Measurements from ENCODE around the gene NETO2.
"Not testable (repeated sequence)": the region's sequence is repeated elsewhere in the genome, so short reads cannot be mapped to it uniquely, and the experiment has no call there.

The NETO2 gene

DNA sequence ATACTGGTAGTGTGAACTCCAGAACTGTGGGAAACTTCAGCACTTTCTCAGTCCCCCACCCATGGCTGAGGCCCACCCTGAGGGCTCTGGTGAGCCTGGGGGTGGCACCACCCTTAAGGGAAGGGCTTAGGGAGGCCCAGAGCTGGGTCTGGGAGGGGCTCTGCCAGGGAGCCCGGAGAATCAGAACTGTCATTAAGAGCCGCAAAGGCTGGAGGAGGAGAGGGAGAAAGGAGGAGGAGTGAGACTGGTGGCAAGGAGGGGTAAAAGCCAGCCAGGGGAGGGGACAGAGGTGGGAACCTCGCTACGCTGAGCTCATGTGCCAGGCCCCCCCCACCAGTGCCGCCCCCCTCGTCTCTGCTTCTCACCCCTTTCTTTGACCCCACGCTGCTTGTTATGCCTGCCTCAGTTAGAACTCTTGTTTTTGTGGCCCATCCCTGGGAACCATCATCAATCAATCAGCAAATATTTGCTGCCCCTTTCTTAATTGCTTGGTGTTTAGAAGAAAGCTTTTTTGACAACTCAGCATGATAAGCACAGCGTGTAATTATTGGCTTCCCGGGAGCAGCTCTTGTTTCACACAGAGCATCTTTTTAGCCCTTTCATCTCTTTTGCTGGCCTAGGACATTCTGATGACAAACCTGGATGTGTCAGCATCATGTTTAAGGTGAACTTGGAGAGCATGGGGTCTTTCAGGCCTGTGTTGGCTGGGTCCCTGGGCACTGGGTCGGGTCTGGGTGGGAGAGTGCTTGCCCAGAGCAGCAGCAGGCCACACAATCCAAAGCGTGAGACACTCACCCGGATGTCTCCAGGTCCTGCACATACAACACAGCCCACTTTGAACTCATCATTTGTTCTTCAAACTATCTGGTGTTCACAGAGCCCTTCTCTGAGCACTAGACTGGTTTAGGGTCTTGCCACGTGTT lies 77.7 kb downstream of the NETO2 start:
- Mint-ChIP-seq H3K4me3 (no peak overlapping the region), H3K27me3 (no peaks in the 10 kb centered on the region), H3K9me3 (no peaks in the 10 kb centered on the region), H3K4me1 (peaks cover 20% of the 10 kb centered on the region), H3K27ac (no peak overlapping the region), H3K36me3 (no peaks in the 10 kb centered on the region)
- CTCF ChIA-PET = no interaction called here
- DNase-seq = no peak

DNA sequence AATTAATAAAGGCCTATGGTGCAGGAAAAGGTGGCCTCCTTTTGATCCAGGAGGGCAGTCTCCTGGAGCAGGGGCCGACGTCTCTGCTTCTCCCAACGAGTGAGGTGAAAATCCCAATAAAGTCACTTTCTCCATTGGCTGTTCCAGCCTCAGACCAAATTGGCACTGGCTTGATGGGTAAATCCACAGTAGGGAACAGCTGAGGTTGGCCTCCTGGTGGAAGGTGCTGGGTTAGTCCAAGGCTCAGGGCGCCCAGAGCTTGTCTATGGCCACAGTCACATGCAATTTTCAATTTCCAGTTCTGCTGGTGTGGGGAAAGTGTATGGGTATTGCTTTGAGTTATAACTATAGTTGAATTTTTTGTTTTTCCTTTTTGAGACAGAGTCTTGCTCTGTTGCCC lies 79.0 kb downstream of the NETO2 start:
- no peak overlapping the region for H3K27ac Mint-ChIP-seq
- no peaks in the 10 kb centered on the region for H3K9me3 Mint-ChIP-seq
- H3K36me3 Mint-ChIP-seq = no peaks in the 10 kb centered on the region
- peaks cover 15% of the 10 kb centered on the region for H3K4me1 Mint-ChIP-seq
- H3K4me3 Mint-ChIP-seq = no peak overlapping the region
- H3K27me3 Mint-ChIP-seq = no peaks in the 10 kb centered on the region
- CTCF ChIA-PET = no interaction called here
- no peak for DNase-seq

DNA sequence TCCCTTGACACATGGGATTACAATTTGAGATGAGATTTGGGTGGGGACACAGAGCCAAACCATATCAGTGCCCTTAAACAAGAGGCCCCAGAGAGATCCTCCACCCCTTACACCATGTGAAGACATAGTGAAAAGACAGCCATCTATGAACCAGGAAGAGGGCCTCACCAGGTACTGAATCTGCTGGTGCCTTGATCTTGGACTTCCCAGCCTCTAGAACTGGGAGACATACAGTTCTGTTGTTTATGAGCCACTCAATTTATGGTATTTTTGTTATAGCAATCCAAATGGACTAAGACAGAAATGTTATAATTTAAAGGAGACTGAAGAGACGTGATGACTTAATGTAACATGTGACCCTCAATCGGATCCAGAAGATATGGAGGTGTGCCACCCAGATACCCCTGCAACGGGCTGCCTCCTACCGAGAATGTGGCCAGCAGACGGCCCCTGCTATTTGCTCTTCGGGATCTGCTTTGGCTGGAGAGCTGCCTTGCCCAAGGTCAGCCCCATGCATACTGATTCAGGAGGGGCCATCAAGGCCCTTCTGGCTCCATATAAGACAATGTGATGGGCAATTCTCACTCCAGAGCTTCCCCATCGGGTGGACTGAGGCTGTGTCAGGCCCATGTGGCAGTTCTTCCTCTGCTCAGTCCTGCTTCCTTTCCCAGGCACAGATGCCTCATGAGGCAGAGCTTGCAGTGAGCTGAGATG lies 80.6 kb downstream of the NETO2 start:
- H3K36me3 Mint-ChIP-seq = no peaks in the 10 kb centered on the region
- no peak for DNase-seq
- H3K27ac Mint-ChIP-seq = no peak overlapping the region
- H3K4me3 Mint-ChIP-seq = no peak overlapping the region
- H3K4me1 Mint-ChIP-seq = peaks cover under 1% of the 10 kb centered on the region
- no peaks in the 10 kb centered on the region for H3K9me3 Mint-ChIP-seq
- no peaks in the 10 kb centered on the region for H3K27me3 Mint-ChIP-seq
- CTCF ChIA-PET = no interaction called here

DNA sequence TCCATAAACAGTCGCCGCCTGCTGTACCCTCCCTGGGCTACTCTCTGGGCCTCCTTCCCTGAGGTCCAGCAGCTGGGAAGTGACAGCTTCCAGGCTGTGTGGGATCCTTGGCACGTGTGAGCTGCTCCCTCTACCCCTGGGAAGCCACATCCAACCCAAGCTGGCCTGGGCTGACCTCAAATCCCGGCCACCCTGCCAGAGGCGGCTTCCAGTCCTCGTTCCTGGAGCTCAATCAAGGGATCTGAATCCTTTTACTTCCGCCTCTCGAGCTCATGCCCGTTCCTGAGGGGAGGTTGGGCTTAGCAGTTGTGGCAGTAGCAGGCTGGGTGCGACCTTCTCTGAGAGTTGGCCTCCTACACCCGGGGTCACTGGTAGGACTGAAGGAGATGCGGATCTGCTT lies 82.5 kb downstream of the NETO2 start:
- H3K9me3 Mint-ChIP-seq = no peaks in the 10 kb centered on the region
- DNase-seq = no peak
- no peaks in the 10 kb centered on the region for H3K27me3 Mint-ChIP-seq

DNA sequence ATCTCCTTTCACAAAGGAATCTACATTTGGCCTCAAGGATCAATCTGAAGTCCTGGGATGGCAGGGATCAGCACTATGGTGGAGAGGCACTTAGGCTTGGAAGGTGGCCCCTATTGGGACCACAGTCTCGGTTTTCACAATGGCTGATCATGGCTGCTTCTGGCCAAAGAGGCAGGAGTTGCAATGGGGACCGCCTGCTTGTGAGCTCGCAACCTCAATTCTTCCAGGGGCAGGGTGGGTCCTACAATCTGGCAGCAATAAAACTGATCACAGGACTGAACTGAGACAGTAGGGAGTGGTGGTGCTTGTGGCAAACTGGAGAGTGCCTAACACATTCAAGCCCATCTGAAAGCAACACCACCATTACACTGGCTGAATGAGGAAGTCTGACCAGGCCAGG lies 83.1 kb downstream of the NETO2 start:
- no peaks in the 10 kb centered on the region for H3K4me1 Mint-ChIP-seq
- no peak overlapping the region for H3K27ac Mint-ChIP-seq
- no peak for DNase-seq
- no peaks in the 10 kb centered on the region for H3K27me3 Mint-ChIP-seq
- no peaks in the 10 kb centered on the region for H3K9me3 Mint-ChIP-seq
- H3K36me3 Mint-ChIP-seq = no peaks in the 10 kb centered on the region
- CTCF ChIA-PET = no interaction called here
- H3K4me3 Mint-ChIP-seq = no peak overlapping the region

More for the DNA sequence above, 82.5 kb downstream of the NETO2 start:
- H3K4me3 Mint-ChIP-seq = no peak overlapping the region
- no peaks in the 10 kb centered on the region for H3K4me1 Mint-ChIP-seq
- H3K36me3 Mint-ChIP-seq = no peaks in the 10 kb centered on the region
- H3K27ac Mint-ChIP-seq = no peak overlapping the region
- CTCF ChIA-PET = no interaction called here

DNA sequence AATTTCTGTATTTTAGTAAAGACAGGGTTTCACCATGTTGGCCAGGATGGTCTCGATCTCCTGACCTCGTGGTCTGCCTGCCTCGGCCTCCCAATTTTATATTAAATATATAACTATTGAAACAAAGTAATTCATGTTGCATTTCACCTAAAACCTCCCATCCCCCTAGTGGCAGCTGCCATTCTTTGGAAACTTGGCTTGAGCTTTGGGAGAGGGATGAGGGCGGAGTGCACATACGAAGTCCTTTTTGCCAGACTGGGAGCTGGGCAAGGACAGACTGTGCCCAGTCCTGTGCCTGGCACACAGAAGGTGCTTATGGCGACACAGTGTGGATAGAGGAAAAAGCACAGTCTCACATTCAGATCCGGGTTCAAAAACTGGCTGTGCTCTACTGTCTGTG lies 83.8 kb downstream of the NETO2 start:
- H3K4me1 Mint-ChIP-seq = no peaks in the 10 kb centered on the region
- no peaks in the 10 kb centered on the region for H3K9me3 Mint-ChIP-seq
- no peaks in the 10 kb centered on the region for H3K27me3 Mint-ChIP-seq
- no peak for DNase-seq
- H3K27ac Mint-ChIP-seq = no peak overlapping the region
- no peak overlapping the region for H3K4me3 Mint-ChIP-seq
- no peaks in the 10 kb centered on the region for H3K36me3 Mint-ChIP-seq
- CTCF ChIA-PET = no interaction called here

DNA sequence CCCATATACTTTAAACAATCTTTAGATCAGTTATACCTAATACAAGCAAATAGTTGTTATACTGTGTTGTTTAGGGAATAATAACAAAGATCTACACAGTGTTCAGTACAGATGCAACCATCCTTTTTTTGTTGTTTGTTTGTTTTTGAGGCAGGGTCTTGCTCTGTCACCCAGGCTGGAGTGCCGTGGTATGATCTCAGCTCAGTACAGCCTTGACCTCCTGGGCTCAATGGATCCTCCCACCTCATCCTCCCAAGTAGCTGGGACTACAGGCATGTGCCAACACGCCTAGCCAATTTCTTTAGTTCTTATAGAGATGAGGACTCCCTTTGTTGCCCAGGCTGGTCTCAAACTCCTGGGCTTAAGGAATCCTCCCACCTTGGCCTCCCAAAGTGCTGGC lies 84.6 kb downstream of the NETO2 start:
- not testable (repeated sequence) for H3K4me3 Mint-ChIP-seq, H3K27ac Mint-ChIP-seq, H3K4me1 Mint-ChIP-seq, H3K27me3 Mint-ChIP-seq, DNase-seq, H3K36me3 Mint-ChIP-seq, H3K9me3 Mint-ChIP-seq
- CTCF ChIA-PET = interaction anchor here (0.8 kb wide), 1 partner anchor 11 kb away, joined by 4 read pairs; no protein-coding TSS in a partner anchor

DNA sequence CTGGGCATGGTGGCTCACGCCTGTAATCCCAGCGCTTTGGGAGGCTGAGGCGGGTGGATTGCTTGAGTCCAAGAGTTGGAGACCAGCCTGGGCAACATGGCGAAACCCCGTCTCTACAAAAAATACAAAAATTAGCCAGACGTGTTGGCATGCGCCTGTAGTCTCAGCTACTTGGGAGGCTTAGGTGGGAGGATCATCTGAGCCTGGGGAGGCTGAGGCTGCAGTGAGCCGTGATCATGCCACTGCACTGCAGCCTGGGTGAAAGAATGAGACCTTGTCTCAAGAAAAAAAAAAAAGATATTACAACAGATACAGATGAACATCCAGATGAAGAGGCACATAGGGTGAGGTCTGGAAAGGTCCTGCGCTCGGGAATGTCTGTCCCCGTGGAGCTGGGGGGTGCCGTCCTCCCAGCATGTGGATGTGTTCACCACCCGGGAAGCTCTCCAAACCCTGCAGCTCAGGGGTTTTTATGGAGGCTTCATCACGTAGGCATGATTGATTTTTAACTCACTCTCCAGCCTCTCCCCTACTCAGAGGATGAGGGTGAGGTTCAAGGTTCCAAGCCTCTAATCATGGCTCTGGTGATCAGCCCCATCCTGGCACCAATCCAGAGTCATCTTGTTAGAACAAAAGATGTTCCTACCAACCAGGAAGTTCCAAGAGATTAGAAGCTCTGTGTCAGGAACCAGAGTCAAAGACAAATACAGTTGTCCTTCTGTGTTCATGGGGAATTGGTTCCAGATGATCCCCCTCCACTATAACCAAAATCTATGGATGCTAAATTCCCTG lies 85.3 kb downstream of the NETO2 start:
- no peaks in the 10 kb centered on the region for H3K9me3 Mint-ChIP-seq
- no peaks in the 10 kb centered on the region for H3K27me3 Mint-ChIP-seq
- H3K36me3 Mint-ChIP-seq = no peaks in the 10 kb centered on the region
- no peak overlapping the region for H3K27ac Mint-ChIP-seq
- CTCF ChIA-PET = interaction anchor here (0.8 kb wide), 1 partner anchor 11 kb away, joined by 4 read pairs; no protein-coding TSS in a partner anchor
- H3K4me1 Mint-ChIP-seq = no peaks in the 10 kb centered on the region
- H3K4me3 Mint-ChIP-seq = no peak overlapping the region
- DNase-seq = no peak

DNA sequence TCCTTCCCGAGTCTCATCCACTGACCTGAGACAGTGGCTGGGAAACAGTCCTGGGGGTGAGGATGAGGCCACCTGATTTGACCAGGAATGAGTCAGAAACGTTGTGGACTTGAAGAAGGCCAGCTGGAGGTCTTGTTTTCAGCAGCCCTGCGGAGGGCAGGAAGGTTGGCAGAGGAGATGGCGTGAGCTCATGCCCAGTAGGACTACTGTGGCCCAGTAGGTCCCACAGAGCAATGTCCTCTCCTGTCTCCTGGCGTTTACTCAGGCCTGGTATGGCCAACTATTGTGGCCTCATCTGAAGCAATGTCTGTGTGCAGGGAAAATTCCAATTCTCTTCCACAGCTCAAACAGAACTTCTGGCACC lies 86.1 kb downstream of the NETO2 start:
- CTCF ChIA-PET = no interaction called here
- Mint-ChIP-seq H3K9me3 (no peaks in the 10 kb centered on the region), H3K27ac (no peak overlapping the region), H3K4me1 (no peaks in the 10 kb centered on the region), H3K36me3 (no peaks in the 10 kb centered on the region), H3K4me3 (no peak overlapping the region), H3K27me3 (no peaks in the 10 kb centered on the region)
- DNase-seq = no peak

DNA sequence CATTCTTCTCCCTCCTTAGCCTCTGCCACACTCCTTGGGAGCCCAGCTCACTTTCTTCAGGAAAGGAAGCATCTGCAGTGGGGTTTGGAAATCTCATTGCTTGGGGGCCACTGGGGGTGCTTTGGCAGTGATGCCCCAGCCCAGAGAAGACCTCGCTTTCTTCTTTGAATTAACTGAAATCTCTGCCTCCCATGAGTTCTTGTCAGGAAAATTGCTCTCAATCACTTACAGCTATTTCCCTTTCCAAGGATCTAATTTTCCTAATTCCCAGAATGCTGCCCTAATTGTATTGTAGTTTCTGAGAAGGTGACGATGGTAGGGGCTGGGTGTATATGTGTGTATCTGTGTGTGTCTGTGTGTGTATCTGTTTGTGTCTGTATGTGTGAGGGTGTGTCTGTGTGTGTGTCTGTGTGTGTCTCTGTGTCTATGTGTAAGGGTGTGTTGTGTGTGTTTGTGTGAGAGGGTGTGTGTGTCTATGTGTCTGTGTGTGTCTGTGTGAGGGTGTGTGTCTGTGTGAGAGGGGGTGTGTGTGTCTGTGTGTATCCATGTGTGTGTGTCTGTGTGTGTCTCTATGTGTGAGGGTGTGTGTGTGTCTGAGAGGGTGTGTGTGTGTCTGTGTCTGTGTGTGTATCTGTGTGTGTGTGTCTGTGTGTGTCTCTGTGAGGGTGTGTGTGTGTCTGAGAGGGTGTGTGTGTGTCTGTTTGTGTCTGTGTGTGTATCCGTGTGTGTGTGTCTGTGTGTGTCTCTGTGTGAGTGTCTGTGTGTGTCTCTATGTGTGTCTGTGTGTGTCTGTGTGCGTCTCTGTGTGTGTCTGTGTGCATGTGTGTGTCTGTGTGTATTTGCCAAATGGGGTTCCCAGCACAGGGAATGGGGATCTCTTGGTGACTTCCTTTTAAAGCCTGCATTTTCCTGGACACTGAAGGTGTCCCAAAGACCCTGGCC lies 86.8 kb downstream of the NETO2 start:
- CTCF ChIA-PET = no interaction called here
- Mint-ChIP-seq H3K27ac (no peak overlapping the region), H3K36me3 (no peaks in the 10 kb centered on the region), H3K4me3 (no peak overlapping the region), H3K4me1 (no peaks in the 10 kb centered on the region), H3K27me3 (no peaks in the 10 kb centered on the region), H3K9me3 (no peaks in the 10 kb centered on the region)
- DNase-seq = no peak

DNA sequence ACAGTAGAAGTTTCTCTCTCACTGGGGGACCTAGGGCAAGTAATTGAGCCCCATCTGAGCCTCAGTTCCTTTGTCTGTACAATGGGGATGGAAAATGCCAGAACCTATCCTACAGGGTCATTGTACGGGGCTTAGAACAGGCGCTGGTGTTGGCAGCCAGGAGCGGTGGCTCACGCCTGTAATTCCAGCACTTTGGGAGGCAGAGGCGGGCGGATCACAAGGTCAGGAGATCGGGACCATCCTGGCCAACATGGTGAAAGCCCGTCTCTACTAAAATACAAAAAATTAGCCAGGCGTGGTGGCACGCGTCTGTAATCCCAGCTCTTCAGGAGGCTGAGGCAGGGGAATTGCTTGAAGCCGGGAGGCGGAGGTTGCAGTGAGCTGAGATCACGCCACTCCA lies 87.7 kb downstream of the NETO2 start:
- H3K4me3 Mint-ChIP-seq, H3K4me1 Mint-ChIP-seq, H3K27ac Mint-ChIP-seq, CTCF ChIA-PET, H3K9me3 Mint-ChIP-seq, H3K27me3 Mint-ChIP-seq, DNase-seq, H3K36me3 Mint-ChIP-seq: not testable (repeated sequence)

DNA sequence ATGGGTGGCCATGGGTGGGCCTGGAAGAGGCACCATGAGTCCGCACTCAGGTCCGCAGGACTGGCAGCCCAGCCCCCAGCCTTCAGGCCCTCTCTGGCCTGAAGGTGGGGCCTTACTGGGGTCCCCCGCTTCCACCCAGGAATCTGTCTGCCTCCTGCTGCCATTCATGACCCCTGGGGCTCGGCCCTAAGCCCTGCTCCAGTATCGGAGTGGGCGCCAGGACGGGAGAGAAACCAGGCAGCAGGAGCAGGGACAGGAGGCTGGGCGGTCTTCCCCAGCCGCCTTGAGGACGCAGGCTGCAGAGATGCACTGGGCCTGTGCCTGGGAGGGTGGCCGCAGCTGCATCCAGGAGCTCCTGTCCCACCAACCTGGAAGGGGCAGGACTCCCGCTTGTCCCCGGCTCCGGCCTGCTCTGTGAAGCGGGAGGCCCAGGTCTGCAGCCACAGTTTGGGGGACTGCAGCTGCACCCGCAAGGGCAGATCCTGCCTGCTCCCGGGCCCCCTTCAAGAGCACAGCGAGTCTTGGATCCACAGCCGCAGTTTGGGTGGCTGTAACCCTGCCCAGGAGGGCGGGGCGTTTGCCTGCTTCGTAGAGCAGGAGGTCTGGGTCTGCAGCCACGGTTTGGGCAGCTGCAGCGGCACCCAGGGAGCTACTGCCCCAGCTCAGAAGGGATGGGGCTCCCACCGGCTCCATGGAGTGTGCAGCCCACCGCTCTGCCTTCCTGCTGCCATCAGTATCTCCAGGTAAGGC lies 88.4 kb downstream of the NETO2 start:
- H3K27ac Mint-ChIP-seq = no peak overlapping the region
- no peaks in the 10 kb centered on the region for H3K4me1 Mint-ChIP-seq
- no peaks in the 10 kb centered on the region for H3K27me3 Mint-ChIP-seq
- H3K4me3 Mint-ChIP-seq = no peak overlapping the region
- no peaks in the 10 kb centered on the region for H3K36me3 Mint-ChIP-seq
- CTCF ChIA-PET = no interaction called here
- no peaks in the 10 kb centered on the region for H3K9me3 Mint-ChIP-seq
- no peak for DNase-seq

DNA sequence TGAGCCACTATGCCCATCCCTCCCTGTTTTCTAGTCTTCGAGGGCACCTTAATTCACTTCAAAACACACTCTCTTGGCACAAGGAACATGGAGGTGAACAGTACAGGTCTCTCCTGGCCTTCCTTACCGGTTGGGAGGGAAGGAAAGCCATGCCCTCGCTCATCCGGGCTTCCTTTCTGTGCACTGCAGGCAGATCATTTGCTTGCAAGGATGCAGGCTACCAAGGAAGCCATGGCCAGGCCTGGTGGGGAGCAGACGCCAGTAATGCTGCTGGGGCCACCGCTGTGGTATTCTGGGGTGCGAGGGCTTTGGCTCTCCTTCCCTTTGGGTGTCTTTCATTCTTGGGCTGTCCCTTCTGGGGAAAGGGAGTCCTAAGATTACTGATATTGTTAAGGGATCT lies 89.4 kb downstream of the NETO2 start:
- H3K27me3 Mint-ChIP-seq = no peaks in the 10 kb centered on the region
- no peak for DNase-seq
- CTCF ChIA-PET = no interaction called here
- H3K36me3 Mint-ChIP-seq = no peaks in the 10 kb centered on the region
- no peaks in the 10 kb centered on the region for H3K9me3 Mint-ChIP-seq
- H3K4me1 Mint-ChIP-seq = no peaks in the 10 kb centered on the region
- H3K27ac Mint-ChIP-seq = no peak overlapping the region
- H3K4me3 Mint-ChIP-seq = no peak overlapping the region

Data from activated naive CD4-positive, alpha-beta T cell treated with anti-CD3 and anti-CD28 coated beads, Interleukin-2, amount 10 ng/mL, durations not matched to agents 7 days and 5 days (primary cell).